ENCODE results near the gene GRIN3B. TPM values are rescaled to one million over a fixed set of nuclear protein-coding genes. Genes with fewer than 3 reads are reported as not detected.
A peak's percentile ranks its signal among the peaks of the same experiment; 100 is the strongest.

GRIN3B gene
- total RNA-seq, 1 donor from 2014 or later: 1.4 TPM

GRCh38 chr19:1049800-1050199 is 49.6 kb downstream of the GRIN3B start:
- Mint-ChIP-seq H3K4me3 (ENCODE audit: low read depth) (no peak overlapping the region), H3K4me1 (ENCODE audit: low read depth) (no peaks in the 10 kb centered on the region), H3K27ac (no peak overlapping the region), H3K9me3 (ENCODE audit: low read depth) (no peaks in the 10 kb centered on the region), H3K27me3 (no peaks in the 10 kb centered on the region), H3K36me3 (ENCODE audit: insufficient read depth) (peaks cover 1% of the 10 kb centered on the region)
- DNase-seq (ENCODE audit: low spot score, unreplicated experiment): no peak
- no peak for TF ChIP-seq CTCF (IDR thresholded peaks at IDR 0.05; ENCODE audit: unreplicated experiment)

GRCh38 chr19:1050989-1051788 is 51.0 kb downstream of the GRIN3B start:
- Mint-ChIP-seq H3K4me3 (ENCODE audit: low read depth) (no peak overlapping the region), H3K27me3 (no peaks in the 10 kb centered on the region), H3K27ac (no peak overlapping the region), H3K36me3 (ENCODE audit: insufficient read depth) (peaks cover under 1% of the 10 kb centered on the region), H3K4me1 (ENCODE audit: low read depth) (no peaks in the 10 kb centered on the region), H3K9me3 (ENCODE audit: low read depth) (no peaks in the 10 kb centered on the region)
- TF ChIP-seq CTCF (IDR thresholded peaks at IDR 0.05; ENCODE audit: unreplicated experiment): no peak
- DNase-seq (ENCODE audit: low spot score, unreplicated experiment): no peak

- TF ChIP-seq CTCF (IDR thresholded peaks at IDR 0.05; ENCODE audit: unreplicated experiment): no peak
- H3K27ac Mint-ChIP-seq: no peak overlapping the region
- H3K36me3 Mint-ChIP-seq (ENCODE audit: insufficient read depth): peaks cover 7% of the 10 kb centered on the region
- no peak for DNase-seq (ENCODE audit: low spot score, unreplicated experiment)
- no peaks in the 10 kb centered on the region for H3K9me3 Mint-ChIP-seq (ENCODE audit: low read depth)
- no peak overlapping the region for H3K4me3 Mint-ChIP-seq (ENCODE audit: low read depth)
- H3K27me3 Mint-ChIP-seq: no peaks in the 10 kb centered on the region
- no peaks in the 10 kb centered on the region for H3K4me1 Mint-ChIP-seq (ENCODE audit: low read depth)
Measured at GRCh38 chr19:1051791-1052190, 51.6 kb downstream of the GRIN3B start.

- Mint-ChIP-seq H3K27ac (peak overlapping the region; percentile 74), H3K36me3 (ENCODE audit: insufficient read depth) (peaks cover 7% of the 10 kb centered on the region), H3K27me3 (no peaks in the 10 kb centered on the region), H3K4me3 (ENCODE audit: low read depth) (no peak overlapping the region), H3K4me1 (ENCODE audit: low read depth) (no peaks in the 10 kb centered on the region), H3K9me3 (ENCODE audit: low read depth) (no peaks in the 10 kb centered on the region)
- TF ChIP-seq CTCF (IDR thresholded peaks at IDR 0.05; ENCODE audit: unreplicated experiment): no peak
- DNase-seq (ENCODE audit: low spot score, unreplicated experiment): no peak
Measured at GRCh38 chr19:1052349-1052975, 52.2 kb downstream of the GRIN3B start.

GRCh38 chr19:1053176-1054101 is 53.2 kb downstream of the GRIN3B start:
- DNase-seq (ENCODE audit: low spot score, unreplicated experiment): no peak
- no peaks in the 10 kb centered on the region for H3K27me3 Mint-ChIP-seq
- TF ChIP-seq CTCF (IDR thresholded peaks at IDR 0.05; ENCODE audit: unreplicated experiment): no peak

More at GRCh38 chr19:1053176-1054101, 53.2 kb downstream of the GRIN3B start:
- Mint-ChIP-seq H3K36me3 (ENCODE audit: insufficient read depth) (peaks cover 7% of the 10 kb centered on the region), H3K4me1 (ENCODE audit: low read depth) (no peaks in the 10 kb centered on the region), H3K9me3 (ENCODE audit: low read depth) (no peaks in the 10 kb centered on the region), H3K27ac (no peak overlapping the region), H3K4me3 (ENCODE audit: low read depth) (no peak overlapping the region)

Data from progenitor cell of endocrine pancreas (in vitro differentiated cells).